Measurements from ENCODE around the gene RNLS.
"Not testable (repeated sequence)": the region's sequence is repeated elsewhere in the genome, so short reads cannot be mapped to it uniquely, and the experiment has no call there.

The RNLS gene

GRCh38 chr10:88286030-88286429 lies 297.1 kb downstream of the RNLS start:
- H3K4me3 Mint-ChIP-seq, result no peak overlapping the region
- no peaks in the 10 kb centered on the region for H3K27me3 Mint-ChIP-seq
- no peak for ATAC-seq
- peaks cover 20% of the 10 kb centered on the region for H3K4me1 Mint-ChIP-seq
- H3K27ac Mint-ChIP-seq, result no peak overlapping the region
- DNase-seq, result no peak
- H3K9me3 Mint-ChIP-seq, result no peaks in the 10 kb centered on the region

GRCh38 chr10:88281592-88282347 lies 301.3 kb downstream of the RNLS start:
- Mint-ChIP-seq H3K27ac (no peak overlapping the region), H3K4me3 (peak overlapping the region in 1 of 2 donors; percentile 0), H3K9me3 (no peaks in the 10 kb centered on the region), H3K4me1 (peaks cover 41% of the 10 kb centered on the region), H3K27me3 (no peaks in the 10 kb centered on the region)
- DNase-seq, result no peak
- peak; percentile 80 for ATAC-seq

GRCh38 chr10:88280518-88280917 lies 302.6 kb downstream of the RNLS start:
- no peak for ATAC-seq
- peaks cover 41% of the 10 kb centered on the region for H3K4me1 Mint-ChIP-seq
- DNase-seq, result no peak
- H3K9me3 Mint-ChIP-seq, result no peaks in the 10 kb centered on the region
- no peak overlapping the region for H3K27ac Mint-ChIP-seq
- no peaks in the 10 kb centered on the region for H3K27me3 Mint-ChIP-seq
- H3K4me3 Mint-ChIP-seq, result no peak overlapping the region

GRCh38 chr10:88278912-88279311 lies 304.2 kb downstream of the RNLS start:
- Mint-ChIP-seq H3K27ac (no peak overlapping the region), H3K9me3 (no peaks in the 10 kb centered on the region), H3K4me3 (no peak overlapping the region), H3K27me3 (no peaks in the 10 kb centered on the region), H3K4me1 (peaks cover 41% of the 10 kb centered on the region)
- ATAC-seq, result peak; percentile 66
- DNase-seq, result no peak

GRCh38 chr10:88276945-88277344 lies 306.2 kb downstream of the RNLS start:
- not testable (repeated sequence) for DNase-seq, H3K27me3 Mint-ChIP-seq, H3K4me3 Mint-ChIP-seq, ATAC-seq, H3K27ac Mint-ChIP-seq, H3K9me3 Mint-ChIP-seq
- H3K4me1 Mint-ChIP-seq, result peaks cover 37% of the 10 kb centered on the region

- Mint-ChIP-seq H3K27ac (peak overlapping the region in 1 of 2 donors; percentile 1), H3K9me3 (no peaks in the 10 kb centered on the region), H3K4me3 (no peak overlapping the region), H3K27me3 (peaks cover 8% of the 10 kb centered on the region), H3K4me1 (peaks cover 37% of the 10 kb centered on the region)
- ATAC-seq, result no peak
- DNase-seq, result no peak
Observed at GRCh38 chr10:88274286-88274685, 308.8 kb downstream of the RNLS start.

GRCh38 chr10:88273567-88273966 lies 309.6 kb downstream of the RNLS start:
- Mint-ChIP-seq H3K27me3 (peaks cover 8% of the 10 kb centered on the region), H3K4me3 (no peak overlapping the region), H3K4me1 (peaks cover 30% of the 10 kb centered on the region), H3K9me3 (no peaks in the 10 kb centered on the region), H3K27ac (no peak overlapping the region)
- no peak for ATAC-seq
- no peak for DNase-seq

- peak; percentile 72 for ATAC-seq
- DNase-seq, result no peak
- peaks cover 32% of the 10 kb centered on the region for H3K4me1 Mint-ChIP-seq
Observed at GRCh38 chr10:88271761-88272543, 311.2 kb downstream of the RNLS start.

GRCh38 chr10:88270871-88271713 lies 312.0 kb downstream of the RNLS start:
- peak; percentile 93 for ATAC-seq
- Mint-ChIP-seq H3K4me1 (peaks cover 39% of the 10 kb centered on the region), H3K27me3 (peaks cover 8% of the 10 kb centered on the region), H3K4me3 (peak overlapping the region; percentile 50 to 67), H3K9me3 (no peaks in the 10 kb centered on the region), H3K27ac (peak overlapping the region; percentile 54 to 96)
- DNase-seq, result peak; percentile 63 to 80

More at GRCh38 chr10:88271761-88272543, 311.2 kb downstream of the RNLS start:
- Mint-ChIP-seq H3K27me3 (peaks cover 8% of the 10 kb centered on the region), H3K27ac (peak overlapping the region; percentile 54 to 96), H3K9me3 (no peaks in the 10 kb centered on the region), H3K4me3 (peak overlapping the region; percentile 50 to 67)

GRCh38 chr10:88270061-88270808 lies 312.9 kb downstream of the RNLS start:
- ATAC-seq (no peak), DNase-seq (no peak)
- Mint-ChIP-seq H3K9me3 (no peaks in the 10 kb centered on the region), H3K4me3 (no peak overlapping the region), H3K4me1 (peaks cover 39% of the 10 kb centered on the region), H3K27ac (no peak overlapping the region), H3K27me3 (peaks cover 8% of the 10 kb centered on the region)

- no peaks in the 10 kb centered on the region for H3K27me3 Mint-ChIP-seq
- H3K4me3 Mint-ChIP-seq, result no peak overlapping the region
- ATAC-seq, result no peak
- peaks cover 9% of the 10 kb centered on the region for H3K4me1 Mint-ChIP-seq
- no peak overlapping the region for H3K27ac Mint-ChIP-seq
- DNase-seq, result no peak
- H3K9me3 Mint-ChIP-seq, result peaks cover 0 to 7% of the 10 kb centered on the region in 2 donors
Observed at GRCh38 chr10:88262591-88263234, 320.4 kb downstream of the RNLS start.

GRCh38 chr10:88261152-88261551 lies 322.0 kb downstream of the RNLS start:
- peaks cover 0 to 7% of the 10 kb centered on the region in 2 donors for H3K9me3 Mint-ChIP-seq
- H3K27ac Mint-ChIP-seq, result no peak overlapping the region
- ATAC-seq, result no peak
- no peak overlapping the region for H3K4me3 Mint-ChIP-seq
- H3K27me3 Mint-ChIP-seq, result no peaks in the 10 kb centered on the region
- H3K4me1 Mint-ChIP-seq, result no peaks in the 10 kb centered on the region
- DNase-seq, result no peak

GRCh38 chr10:88260329-88261051 lies 322.6 kb downstream of the RNLS start:
- Mint-ChIP-seq H3K4me1 (no peaks in the 10 kb centered on the region), H3K4me3 (no peak overlapping the region), H3K9me3 (peaks cover 0 to 7% of the 10 kb centered on the region in 2 donors), H3K27me3 (no peaks in the 10 kb centered on the region), H3K27ac (no peak overlapping the region)
- ATAC-seq, result no peak
- DNase-seq, result no peak

GRCh38 chr10:88259381-88259780 lies 323.7 kb downstream of the RNLS start:
- Mint-ChIP-seq H3K4me3 (no peak overlapping the region), H3K4me1 (peaks cover 1% of the 10 kb centered on the region), H3K27me3 (no peaks in the 10 kb centered on the region), H3K27ac (no peak overlapping the region), H3K9me3 (peaks cover 0 to under 1% of the 10 kb centered on the region in 2 donors)
- no peak for ATAC-seq
- DNase-seq, result no peak
